PC-3 (cell line): ENCODE data around the gene RNF7.

Experiments used
- EZH2 ChIP-seq: fragments of 300-600 bp; sonication (generic); IDR thresholded peaks from one replicate; pipeline ENCODE4 v1.6.1; 2017; ENCODE audit warnings: antibody characterized with exemption, mild to moderate bottlenecking, low read length; ENCODE audit not compliant: unreplicated experiment
- EZH2phosphoT487 ChIP-seq: fragments of 300-600 bp; sonication (generic); IDR thresholded peaks from 2 replicates; pipeline ENCODE4 v1.6.1; 2018; ENCODE audit warnings: mild to moderate bottlenecking, antibody characterized with exemption, low read length, borderline replicate concordance
- TF ChIP-seq, protein P1 (sequence below): fragments of 300-600 bp; sonication (generic); conservative IDR thresholded peaks from 2 replicates; pipeline ENCODE4 v1.5.1; 2017; ENCODE audit warnings: antibody characterized with exemption, low read depth, mild to moderate bottlenecking, low read length

DNA sequence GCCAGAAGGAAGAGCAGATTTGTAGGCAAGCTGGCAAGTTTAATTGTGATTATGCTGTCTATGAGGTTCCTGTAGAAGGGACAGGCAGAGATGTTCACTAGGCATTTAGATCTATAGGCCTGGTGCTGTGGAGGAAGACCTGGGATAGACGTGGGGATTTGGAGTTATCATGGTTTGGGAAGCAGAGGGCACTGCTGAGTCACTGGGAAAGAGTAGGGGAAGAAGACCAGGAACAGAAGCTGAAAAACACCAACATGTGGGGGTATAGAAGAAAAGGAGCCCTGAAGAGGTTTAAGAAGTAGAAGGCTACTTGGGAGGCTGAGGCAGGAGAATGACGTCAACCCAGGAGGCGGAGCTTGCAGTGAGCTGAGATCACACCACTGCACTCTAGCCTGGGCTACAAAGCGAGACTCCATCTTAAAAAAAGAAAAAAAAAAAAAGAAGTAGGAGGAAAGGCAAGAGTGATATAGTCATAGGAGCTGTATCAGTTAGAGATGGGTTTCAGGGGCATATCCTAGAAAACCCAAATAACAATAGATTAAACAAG, 44.4 kb downstream of the RNF7 start:
- TF ChIP-seq EZH2phosphoT487 (no peak), EZH2 (no peak)
- TF ChIP-seq, protein P1, sequence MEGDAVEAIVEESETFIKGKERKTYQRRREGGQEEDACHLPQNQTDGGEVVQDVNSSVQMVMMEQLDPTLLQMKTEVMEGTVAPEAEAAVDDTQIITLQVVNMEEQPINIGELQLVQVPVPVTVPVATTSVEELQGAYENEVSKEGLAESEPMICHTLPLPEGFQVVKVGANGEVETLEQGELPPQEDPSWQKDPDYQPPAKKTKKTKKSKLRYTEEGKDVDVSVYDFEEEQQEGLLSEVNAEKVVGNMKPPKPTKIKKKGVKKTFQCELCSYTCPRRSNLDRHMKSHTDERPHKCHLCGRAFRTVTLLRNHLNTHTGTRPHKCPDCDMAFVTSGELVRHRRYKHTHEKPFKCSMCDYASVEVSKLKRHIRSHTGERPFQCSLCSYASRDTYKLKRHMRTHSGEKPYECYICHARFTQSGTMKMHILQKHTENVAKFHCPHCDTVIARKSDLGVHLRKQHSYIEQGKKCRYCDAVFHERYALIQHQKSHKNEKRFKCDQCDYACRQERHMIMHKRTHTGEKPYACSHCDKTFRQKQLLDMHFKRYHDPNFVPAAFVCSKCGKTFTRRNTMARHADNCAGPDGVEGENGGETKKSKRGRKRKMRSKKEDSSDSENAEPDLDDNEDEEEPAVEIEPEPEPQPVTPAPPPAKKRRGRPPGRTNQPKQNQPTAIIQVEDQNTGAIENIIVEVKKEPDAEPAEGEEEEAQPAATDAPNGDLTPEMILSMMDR, result peak; percentile 37
